Activated T-helper 1 cell treated with anti-CD3 and anti-CD28 coated beads, Interleukin-12 subunit alpha, Interleukin-12 subunit beta, Interleukin-2, Interleukin-4 antibody, amounts not matched to agents 30 ng/mL and 10 ng/mL and 1 ng/mL, durations not matched to agents 14 hours and 24 hours and 36 hours (primary cell): ENCODE results near the gene LRRC73. TPM values are rescaled to one million over a fixed set of nuclear protein-coding genes. Genes with fewer than 3 reads are reported as not detected.
A peak's percentile ranks its signal among the peaks of the same experiment; 100 is the strongest.
"Not testable (repeated sequence)": the region's sequence is repeated elsewhere in the genome, so short reads cannot be mapped to it uniquely, and the experiment has no call there.

Experiments
- DNase-seq: peaks from one replicate; pipeline ENCODE4 v3.0.0; 2021; ENCODE audit warnings: low spot score
- H3K27ac Mint-ChIP-seq: one replicate; pipeline ENCODE4 v1.8.0; 2021; ENCODE audit warnings: mild to moderate bottlenecking, mixed read lengths
- H3K27me3 Mint-ChIP-seq: one replicate; pipeline ENCODE4 v1.8.0; 2022; ENCODE audit warnings: mild to moderate bottlenecking, moderate library complexity, mixed read lengths; ENCODE audit not compliant: insufficient read depth
- H3K36me3 Mint-ChIP-seq: one replicate; pipeline ENCODE4 v1.8.0; 2021; ENCODE audit warnings: low read depth, mixed read lengths
- H3K4me1 Mint-ChIP-seq: one replicate; pipeline ENCODE4 v1.8.0; 2021; ENCODE audit warnings: low read depth, mixed read lengths
- H3K4me3 Mint-ChIP-seq: one replicate; pipeline ENCODE4 v1.8.0; 2021; ENCODE audit warnings: mild to moderate bottlenecking, moderate library complexity, mixed read lengths
- H3K9me3 Mint-ChIP-seq: one replicate; pipeline ENCODE4 v1.8.0; 2021; ENCODE audit warnings: mixed read lengths
- intact Hi-C: fragments of 100-400 bp; cut with micrococcal nuclease; formaldehyde crosslinking; loops from one replicate; pipeline ENCODE4 v1.15.1; 2024
- total RNA-seq: library from RNA; stranded (reverse); gene quantifications from 2 replicates; pipeline ENCODE4 v1.2.3, GENCODE V29; 2022

LRRC73 gene, protein sequence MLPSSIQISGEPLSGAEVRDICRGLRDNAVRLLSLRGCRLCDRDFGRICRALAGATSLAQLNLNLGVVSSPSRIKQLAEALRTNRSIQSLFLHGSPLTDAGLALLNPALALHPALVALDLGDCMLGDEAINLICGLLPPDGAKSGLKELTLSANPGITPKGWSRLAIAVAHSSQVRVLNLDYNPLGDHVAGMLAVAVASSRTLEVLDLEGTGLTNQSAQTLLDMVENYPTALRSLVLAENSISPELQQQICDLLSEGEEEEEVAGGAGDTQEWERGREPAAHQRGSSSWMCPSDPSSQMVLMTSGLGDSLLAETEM
- 0.10 and 0.12 TPM in 2 replicates for total RNA-seq

DNA sequence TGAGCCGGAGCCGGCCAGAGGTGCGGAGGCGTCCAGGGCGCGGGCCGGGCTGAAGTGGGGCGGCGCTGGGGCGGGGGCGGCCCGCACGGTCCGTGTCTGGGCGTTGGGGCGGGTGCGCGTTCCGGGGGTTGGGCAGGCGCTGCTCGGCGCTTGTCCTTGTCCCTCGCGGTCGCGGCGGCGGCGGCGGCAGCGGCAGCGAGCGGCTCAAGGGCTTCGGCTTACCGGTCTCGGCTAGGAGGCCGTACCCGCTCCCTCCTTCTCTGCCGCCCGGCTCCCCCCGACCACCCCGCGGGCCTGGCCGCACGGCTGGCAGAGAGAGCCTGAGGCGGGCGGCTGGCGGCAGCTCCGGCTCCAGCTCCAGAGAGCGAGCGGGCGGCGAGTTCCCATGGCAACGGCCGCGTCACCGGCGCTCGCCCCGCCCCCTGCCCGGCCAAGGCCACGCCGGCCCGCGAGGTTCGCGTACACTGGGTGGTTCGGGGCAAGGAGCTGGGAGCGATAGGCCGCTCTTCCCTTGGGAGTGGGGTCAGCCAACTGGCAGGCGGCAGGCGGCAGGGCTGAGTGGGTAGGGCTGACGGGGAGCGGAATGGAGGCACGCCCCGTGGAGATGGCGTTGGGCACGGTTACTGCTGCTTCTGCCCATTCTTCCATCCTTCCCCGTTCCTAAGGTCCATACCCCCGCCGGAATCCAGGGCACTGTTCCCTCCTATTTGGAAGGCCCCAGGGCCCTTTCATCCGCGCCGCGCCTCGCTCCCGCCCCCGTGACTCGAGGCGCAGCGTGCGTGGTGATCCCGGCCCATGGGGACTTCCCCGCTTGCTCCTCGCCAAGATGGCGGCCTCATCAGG lies at the start of gene LRRC73:
Gene LRRC73 (minus strand): TSS at position 363 of the 843 bp plus-strand sequence. CDS start 561 bp downstream, outside the sequence.
- Mint-ChIP-seq H3K4me1 (peaks cover 22% of the 10 kb centered on the region), H3K27me3 (peaks cover 18% of the 10 kb centered on the region), H3K4me3 (peak within 1 kb of the TSS; percentile 84), H3K27ac (peak within 1 kb of the TSS; percentile 35), H3K9me3 (no peaks in the 10 kb centered on the region), H3K36me3 (peaks cover 32% of the 10 kb centered on the region)
- intact Hi-C loops, result loop anchor here (1.0 to 5.0 kb wide), 2 partner anchors 141 to 283 kb away; partner anchors contain the start of genes DNPH1 and ZNF318
- DNase-seq, result peak; percentile 79

DNA sequence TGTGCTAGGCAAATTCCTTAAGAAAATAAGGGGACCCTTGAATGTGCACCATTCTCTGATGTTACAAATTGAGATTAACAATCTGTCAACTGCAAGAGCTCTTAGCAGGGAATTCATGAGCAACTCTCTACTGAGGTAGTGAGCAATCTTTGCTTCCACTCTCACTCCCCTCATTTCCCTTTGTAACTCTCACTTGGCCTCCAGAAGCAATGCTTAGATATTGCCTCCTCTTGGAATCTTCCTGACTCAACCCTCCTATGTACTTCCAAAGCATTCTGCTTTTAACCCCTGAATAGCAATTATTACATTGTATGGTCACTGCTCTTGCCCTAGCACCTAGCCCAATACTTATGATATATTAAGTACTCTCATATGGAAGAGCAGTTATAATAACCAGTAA lies 49.2 kb upstream of the LRRC73 start:
- no peaks in the 10 kb centered on the region for H3K27me3 Mint-ChIP-seq
- intact Hi-C loops, result no loop called here
- H3K36me3 Mint-ChIP-seq, result peaks cover 55% of the 10 kb centered on the region
- no peaks in the 10 kb centered on the region for H3K9me3 Mint-ChIP-seq
- H3K27ac Mint-ChIP-seq, result no peak overlapping the region
- H3K4me1 Mint-ChIP-seq, result no peaks in the 10 kb centered on the region
- DNase-seq, result no peak
- H3K4me3 Mint-ChIP-seq, result no peak overlapping the region

DNA sequence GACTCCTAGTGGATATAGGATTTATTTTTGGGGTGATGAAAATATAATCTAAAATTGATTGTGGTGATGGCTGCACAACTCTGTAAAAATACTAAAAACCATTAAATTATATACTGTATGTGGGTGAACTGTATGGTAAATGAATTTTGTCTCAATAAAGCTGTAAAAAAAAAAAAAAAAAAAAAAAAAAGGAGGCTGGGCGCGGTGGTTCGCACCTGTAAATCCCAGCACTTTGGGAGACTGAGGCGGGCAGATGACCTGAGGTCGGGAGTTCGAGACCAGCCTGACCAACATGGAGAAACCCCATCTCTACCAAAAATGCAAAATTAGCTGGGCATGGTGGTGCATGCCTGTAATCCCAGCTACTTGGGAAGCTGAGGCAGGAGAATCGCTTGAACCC lies 47.5 kb upstream of the LRRC73 start:
- H3K27ac Mint-ChIP-seq, DNase-seq, H3K27me3 Mint-ChIP-seq, H3K4me1 Mint-ChIP-seq, intact Hi-C loops, H3K4me3 Mint-ChIP-seq, H3K9me3 Mint-ChIP-seq: not testable (repeated sequence)
- H3K36me3 Mint-ChIP-seq, result peaks cover 56% of the 10 kb centered on the region

DNA sequence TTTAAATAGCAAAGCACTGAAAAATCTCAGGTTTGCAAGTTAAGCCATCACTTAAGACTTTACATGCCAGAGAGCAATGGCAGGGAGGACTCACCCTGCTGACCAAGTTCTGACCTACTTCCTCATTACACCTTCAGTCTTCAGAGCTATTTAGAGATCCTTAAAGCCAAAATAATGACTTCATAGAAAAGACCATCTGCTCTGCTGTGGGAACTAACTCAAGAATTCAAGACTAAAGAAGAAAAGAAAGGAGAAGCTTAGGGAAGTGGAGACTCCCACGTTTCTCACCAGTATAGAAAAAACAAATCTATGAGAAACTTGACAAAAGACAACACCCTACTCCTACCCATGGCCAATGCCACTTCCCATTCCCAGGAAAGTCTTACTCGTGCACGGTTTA lies 37.1 kb upstream of the LRRC73 start:
- intact Hi-C loops, result no loop called here
- no peaks in the 10 kb centered on the region for H3K9me3 Mint-ChIP-seq
- H3K27me3 Mint-ChIP-seq, result no peaks in the 10 kb centered on the region
- H3K27ac Mint-ChIP-seq, result peak overlapping the region; percentile 43
- no peak for DNase-seq
- H3K4me3 Mint-ChIP-seq, result no peak overlapping the region
- H3K36me3 Mint-ChIP-seq, result peaks cover 54% of the 10 kb centered on the region
- H3K4me1 Mint-ChIP-seq, result peaks cover 4% of the 10 kb centered on the region

DNA sequence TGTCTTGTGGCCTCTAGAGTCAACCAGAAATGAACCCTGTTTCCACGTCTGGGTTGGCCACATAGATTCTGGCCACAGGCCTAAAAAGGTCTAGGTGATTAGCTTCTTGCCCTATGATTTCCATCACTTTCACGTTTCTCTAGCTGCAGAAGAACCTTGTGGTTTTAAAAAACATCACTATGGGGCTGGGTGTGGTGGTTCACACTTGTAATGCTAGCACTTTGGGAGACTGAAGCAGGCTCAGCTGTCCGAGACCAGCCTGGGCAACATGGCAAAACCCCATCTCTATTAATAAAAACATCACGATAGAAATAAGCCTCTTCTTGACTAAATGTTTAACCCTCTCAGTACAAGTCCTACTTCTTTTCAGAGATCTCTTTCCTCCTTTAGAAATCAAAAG lies 34.3 kb upstream of the LRRC73 start:
- peaks cover 4% of the 10 kb centered on the region for H3K4me1 Mint-ChIP-seq
- H3K27ac Mint-ChIP-seq, result no peak overlapping the region
- intact Hi-C loops, result no loop called here
- no peak overlapping the region for H3K4me3 Mint-ChIP-seq
- peaks cover 44% of the 10 kb centered on the region for H3K36me3 Mint-ChIP-seq
- no peaks in the 10 kb centered on the region for H3K27me3 Mint-ChIP-seq
- H3K9me3 Mint-ChIP-seq, result no peaks in the 10 kb centered on the region
- no peak for DNase-seq

DNA sequence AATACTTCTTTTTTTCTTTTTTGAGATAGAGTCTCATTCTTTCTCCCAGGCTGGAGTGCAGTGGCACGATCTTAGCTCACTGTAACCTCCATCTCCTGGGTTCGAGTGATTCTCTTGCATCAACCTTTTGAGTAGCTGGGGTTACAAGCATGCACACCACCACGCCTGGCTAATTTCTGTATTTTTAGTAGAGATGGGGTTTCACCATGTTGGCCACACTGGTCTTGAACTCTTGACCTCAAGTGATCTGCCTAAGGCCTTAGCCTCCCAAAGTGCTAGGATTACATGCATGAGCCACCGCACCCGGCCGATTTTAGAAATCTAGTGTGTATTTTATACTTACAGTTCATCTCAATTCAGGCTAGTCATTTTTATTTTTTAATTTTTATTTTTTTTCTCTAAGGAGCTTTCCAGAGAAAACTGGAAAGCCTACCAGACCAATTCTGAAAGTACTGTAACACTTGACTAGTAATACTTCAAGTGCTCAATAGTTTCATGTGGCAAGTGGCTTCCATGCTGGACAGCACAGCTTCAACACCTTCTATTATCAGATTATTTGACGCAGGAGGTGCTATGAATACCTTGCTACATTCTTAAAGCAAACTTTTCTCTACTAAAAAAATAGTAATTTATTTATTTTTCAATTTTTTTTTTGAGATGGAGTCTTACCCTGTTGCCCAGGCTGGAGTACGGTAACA lies 31.8 kb upstream of the LRRC73 start:
- Mint-ChIP-seq H3K27me3 (no peaks in the 10 kb centered on the region), H3K9me3 (no peaks in the 10 kb centered on the region), H3K4me1 (no peaks in the 10 kb centered on the region), H3K36me3 (peaks cover 36% of the 10 kb centered on the region), H3K27ac (no peak overlapping the region), H3K4me3 (no peak overlapping the region)
- DNase-seq, result no peak
- intact Hi-C loops, result no loop called here

DNA sequence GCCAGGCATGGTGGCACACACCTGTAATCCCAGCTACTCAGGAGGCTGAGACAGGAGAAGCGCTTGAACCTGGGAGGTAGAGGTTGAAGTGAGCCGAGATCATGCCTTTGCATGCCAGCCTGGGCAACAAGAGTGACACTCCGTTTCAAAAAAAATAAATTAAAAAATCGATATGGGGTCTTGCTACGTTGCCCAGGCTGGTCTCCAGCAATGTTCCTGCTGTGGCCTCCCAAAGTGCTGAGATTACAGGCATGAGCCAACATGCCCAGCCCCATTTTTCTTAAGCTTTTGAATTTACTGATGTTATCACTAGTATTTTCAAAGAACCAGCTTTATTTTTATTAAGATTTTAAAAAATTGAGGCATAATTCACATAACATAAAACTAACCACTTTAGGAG lies 30.4 kb upstream of the LRRC73 start:
- no peak overlapping the region for H3K27ac Mint-ChIP-seq
- H3K4me3 Mint-ChIP-seq, result no peak overlapping the region
- no peaks in the 10 kb centered on the region for H3K27me3 Mint-ChIP-seq

DNA sequence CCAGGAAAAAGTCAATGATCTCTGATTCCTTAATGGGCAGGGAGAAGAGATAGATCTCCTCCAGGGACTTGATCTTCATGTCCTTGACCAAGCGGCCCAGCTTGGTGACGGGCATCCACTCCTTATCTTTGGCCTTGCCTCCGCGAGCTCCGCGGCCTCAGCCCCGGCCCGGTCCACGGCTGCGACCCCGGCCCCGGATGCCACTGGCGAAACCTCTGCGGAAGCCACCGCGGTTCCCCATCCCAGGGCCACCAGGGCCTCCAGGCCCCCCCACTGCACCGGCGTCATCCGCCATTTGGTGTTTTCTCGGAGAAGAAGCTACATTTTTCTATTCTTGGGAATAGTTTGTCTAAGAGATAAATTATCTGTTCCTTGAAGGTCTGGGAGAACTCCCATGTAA lies 29.3 kb upstream of the LRRC73 start:
- H3K9me3 Mint-ChIP-seq, H3K4me3 Mint-ChIP-seq, H3K27me3 Mint-ChIP-seq, H3K4me1 Mint-ChIP-seq, DNase-seq, intact Hi-C loops, H3K27ac Mint-ChIP-seq: not testable (repeated sequence)
- H3K36me3 Mint-ChIP-seq, result peaks cover 25% of the 10 kb centered on the region

More for the DNA sequence above, 30.4 kb upstream of the LRRC73 start:
- H3K9me3 Mint-ChIP-seq, result no peaks in the 10 kb centered on the region
- peaks cover 25% of the 10 kb centered on the region for H3K36me3 Mint-ChIP-seq
- intact Hi-C loops, result no loop called here
- no peaks in the 10 kb centered on the region for H3K4me1 Mint-ChIP-seq
- no peak for DNase-seq

DNA sequence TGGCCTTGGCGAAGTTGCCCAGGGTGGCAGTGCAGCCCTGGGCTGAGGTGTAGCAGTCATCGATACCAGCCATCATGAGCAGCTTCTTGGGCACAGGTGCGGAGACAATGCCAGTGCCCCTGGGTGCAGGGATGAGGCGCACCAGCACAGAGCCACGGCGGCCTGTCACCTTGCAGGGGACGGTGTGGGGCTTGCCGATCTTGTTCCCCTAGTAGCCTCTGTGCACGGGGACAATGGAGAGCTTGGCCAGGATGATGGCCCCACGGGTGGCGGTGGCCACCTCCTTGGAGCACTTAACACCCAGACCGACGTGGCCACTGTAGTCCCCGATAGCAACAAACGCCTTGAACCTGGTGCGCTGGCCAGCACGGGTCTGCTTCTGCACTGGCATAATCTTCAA lies 28.8 kb upstream of the LRRC73 start:
- not testable (repeated sequence) for H3K4me1 Mint-ChIP-seq, H3K9me3 Mint-ChIP-seq
- H3K36me3 Mint-ChIP-seq, result peaks cover 24% of the 10 kb centered on the region

DNA sequence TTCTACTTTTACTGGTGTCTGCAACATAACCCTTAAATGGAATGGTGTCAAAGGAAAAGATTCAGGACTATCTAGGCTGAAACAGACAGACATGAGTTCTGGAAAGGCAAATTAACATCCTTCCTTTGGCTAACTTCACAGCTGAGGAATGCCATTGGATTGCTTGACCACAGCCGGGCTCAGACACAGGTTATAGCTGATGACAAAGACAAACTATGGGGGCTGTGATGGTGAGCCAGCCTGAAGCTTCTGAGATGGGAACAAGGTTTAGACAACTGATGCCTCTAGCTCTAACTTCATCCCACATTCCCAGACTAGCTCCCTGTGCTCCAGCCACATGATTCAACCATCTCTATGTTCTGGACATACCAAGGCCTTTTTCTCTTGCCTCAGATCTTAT lies 22.1 kb upstream of the LRRC73 start:
- intact Hi-C loops, result no loop called here
- no peaks in the 10 kb centered on the region for H3K9me3 Mint-ChIP-seq
- H3K27ac Mint-ChIP-seq, result no peak overlapping the region
- no peak for DNase-seq
- H3K36me3 Mint-ChIP-seq, result peaks cover 45% of the 10 kb centered on the region
- no peak overlapping the region for H3K4me3 Mint-ChIP-seq
- H3K4me1 Mint-ChIP-seq, result no peaks in the 10 kb centered on the region
- no peaks in the 10 kb centered on the region for H3K27me3 Mint-ChIP-seq

More for the DNA sequence above, 28.8 kb upstream of the LRRC73 start:
- H3K27ac Mint-ChIP-seq, H3K27me3 Mint-ChIP-seq, DNase-seq, H3K4me3 Mint-ChIP-seq, intact Hi-C loops: not testable (repeated sequence)

DNA sequence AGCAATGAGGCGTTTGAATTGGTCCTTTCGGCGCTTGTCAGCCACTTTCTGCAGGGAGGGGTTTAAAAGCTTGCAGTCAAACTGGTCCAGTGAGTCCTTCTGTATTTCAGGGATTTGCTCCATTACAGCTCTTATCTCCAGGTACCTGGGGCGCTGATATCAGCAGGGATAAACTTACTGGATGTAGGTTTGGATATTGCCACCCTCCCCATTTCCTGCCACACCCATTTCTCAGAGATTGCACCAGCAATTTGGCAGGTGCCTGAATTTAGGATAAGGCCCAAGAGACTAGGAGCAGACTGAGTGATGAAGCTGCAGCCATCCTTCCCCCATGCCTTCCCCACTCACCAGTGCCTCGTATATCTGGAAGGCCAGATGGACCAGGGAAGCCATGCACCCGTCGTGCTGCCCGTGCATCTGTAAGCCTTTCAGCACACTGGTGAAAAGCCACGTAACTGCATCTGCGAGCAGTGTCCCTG lies 14.4 kb upstream of the LRRC73 start:
- peaks cover 11% of the 10 kb centered on the region for H3K4me1 Mint-ChIP-seq
- no peaks in the 10 kb centered on the region for H3K9me3 Mint-ChIP-seq
- no peak overlapping the region for H3K4me3 Mint-ChIP-seq
- H3K36me3 Mint-ChIP-seq, result peaks cover 59% of the 10 kb centered on the region
- no peak for DNase-seq
- no peaks in the 10 kb centered on the region for H3K27me3 Mint-ChIP-seq
- H3K27ac Mint-ChIP-seq, result no peak overlapping the region
- intact Hi-C loops, result no loop called here

DNA sequence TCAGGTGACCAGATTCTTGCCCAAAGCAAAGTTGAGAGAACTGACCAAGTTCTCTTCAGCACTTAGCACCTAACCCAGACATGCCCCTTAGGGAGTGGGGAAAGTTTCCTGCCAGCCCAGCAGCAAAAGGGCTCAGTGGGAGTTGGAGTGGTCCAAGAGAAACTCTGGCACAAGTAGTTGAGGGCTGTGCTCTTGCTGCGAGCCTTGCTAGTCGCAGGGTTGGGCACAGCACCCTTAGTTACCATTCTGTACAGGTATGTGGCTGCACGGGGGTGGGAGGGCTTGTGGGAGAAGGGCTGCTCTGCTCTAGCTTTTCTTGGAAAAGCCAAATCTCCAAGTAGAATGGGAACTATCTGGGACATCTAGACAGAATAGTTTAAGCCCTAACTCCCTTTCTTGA lies 13.1 kb upstream of the LRRC73 start:
- intact Hi-C loops, result no loop called here
- Mint-ChIP-seq H3K4me3 (no peak overlapping the region), H3K27ac (peak overlapping the region; percentile 71), H3K9me3 (no peaks in the 10 kb centered on the region), H3K27me3 (no peaks in the 10 kb centered on the region), H3K36me3 (peaks cover 59% of the 10 kb centered on the region), H3K4me1 (peaks cover 11% of the 10 kb centered on the region)
- no peak for DNase-seq
